ENCODE measurements around the gene FRMPD4. TPM values are rescaled to one million over a fixed set of nuclear protein-coding genes. Genes with fewer than 3 reads are reported as not detected.

The FRMPD4 gene
- total and polyA plus RNA-seq, 2 of the 13 experiments (the other 11 are each of a cell fraction or from before 2014, with no cell fraction given), result not detected

GRCh38 chrX:12494400-12495138, 356.3 kb downstream of the FRMPD4 start:
- no peak for ATAC-seq
- in situ Hi-C loops (cut with HindIII; ENCODE audit: extremely low pct_ligation_motif_present, low pct_unique_long_range_greater_than_20kb), result no loop called here
- Histone ChIP-seq H3K9me3 (ENCODE audit: low read length) (no peaks in the 10 kb centered on the region), H3K4me1 (ENCODE audit: insufficient read depth, low read length) (no peaks in the 10 kb centered on the region), H3K9ac (ENCODE audit: insufficient read depth, low read depth, low read length) (no peak overlapping the region), H2AFZ (ENCODE audit: low read length) (no peak overlapping the region), H3K27ac (ENCODE audit: extremely low read length, insufficient read depth, low read length) (no peak overlapping the region), H4K20me1 (ENCODE audit: insufficient read depth, low read length) (no peaks in the 10 kb centered on the region), H3K79me2 (ENCODE audit: insufficient read depth, low read length) (no peaks in the 10 kb centered on the region), H3K27me3 (ENCODE audit: control insufficient read depth in 1 of 2, insufficient read depth in 2 of 2, low read length in 2 of 2) (no peaks in the 10 kb centered on the region), H3K4me2 (ENCODE audit: low read depth, low read length) (no peak overlapping the region), H3K36me3 (replicated peaks in 1 of 2; ENCODE audit: control insufficient read depth in 1 of 2, insufficient read depth in 2 of 2, low read length in 2 of 2) (no peaks in the 10 kb centered on the region), H3K4me3 (replicated peaks in 1 of 3; ENCODE audit: insufficient read depth in 1 of 3, low read depth in 2 of 3, low read length in 3 of 3) (no peak overlapping the region)
- CTCF ChIA-PET (ENCODE audit: low intra/inter-chr PET ratio, low total read pairs), result no interaction called here
- no TSS peak for BruUV-seq (replicated peaks)
- WGBS (ENCODE audit: low lambda C conversion rate), result 2% methylated on average over 8 of the region's 11 CpGs
- POLR2A ChIA-PET, result no interaction called here
- intact Hi-C loops (cut with micrococcal nuclease; ENCODE audit: unreplicated experiment), result no loop called here
- no peak for FAIRE-seq
- DNase-seq (ENCODE audit: low spot score), result no peak
- TF ChIP-seq PAF1 (CRISPR knock-in tag; IDR thresholded peaks at IDR 0.05), result no peak
- no peak for TF ChIP-seq ZNF777 (CRISPR knock-in tag; IDR thresholded peaks at IDR 0.05)
- TF ChIP-seq, protein P1, sequence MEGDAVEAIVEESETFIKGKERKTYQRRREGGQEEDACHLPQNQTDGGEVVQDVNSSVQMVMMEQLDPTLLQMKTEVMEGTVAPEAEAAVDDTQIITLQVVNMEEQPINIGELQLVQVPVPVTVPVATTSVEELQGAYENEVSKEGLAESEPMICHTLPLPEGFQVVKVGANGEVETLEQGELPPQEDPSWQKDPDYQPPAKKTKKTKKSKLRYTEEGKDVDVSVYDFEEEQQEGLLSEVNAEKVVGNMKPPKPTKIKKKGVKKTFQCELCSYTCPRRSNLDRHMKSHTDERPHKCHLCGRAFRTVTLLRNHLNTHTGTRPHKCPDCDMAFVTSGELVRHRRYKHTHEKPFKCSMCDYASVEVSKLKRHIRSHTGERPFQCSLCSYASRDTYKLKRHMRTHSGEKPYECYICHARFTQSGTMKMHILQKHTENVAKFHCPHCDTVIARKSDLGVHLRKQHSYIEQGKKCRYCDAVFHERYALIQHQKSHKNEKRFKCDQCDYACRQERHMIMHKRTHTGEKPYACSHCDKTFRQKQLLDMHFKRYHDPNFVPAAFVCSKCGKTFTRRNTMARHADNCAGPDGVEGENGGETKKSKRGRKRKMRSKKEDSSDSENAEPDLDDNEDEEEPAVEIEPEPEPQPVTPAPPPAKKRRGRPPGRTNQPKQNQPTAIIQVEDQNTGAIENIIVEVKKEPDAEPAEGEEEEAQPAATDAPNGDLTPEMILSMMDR (CRISPR knock-in tag; IDR thresholded peaks at IDR 0.05), result no peak
- no peak for TF ChIP-seq ZNF331 (CRISPR knock-in tag; IDR thresholded peaks at IDR 0.05)
- no peak for TF ChIP-seq EHMT2 (IDR thresholded peaks at IDR 0.05; ENCODE audit: borderline replicate concordance, low read depth, low read length)
- TF ChIP-seq ZNF235 (CRISPR knock-in tag; IDR thresholded peaks at IDR 0.05; ENCODE audit: borderline replicate concordance), result no peak
- TF ChIP-seq STAT5B (CRISPR knock-in tag; IDR thresholded peaks at IDR 0.05), result no peak
- TF ChIP-seq MLXIP (CRISPR knock-in tag; IDR thresholded peaks at IDR 0.05; ENCODE audit: borderline replicate concordance), result no peak
- no peak for TF ChIP-seq RARA (CRISPR knock-in tag; IDR thresholded peaks at IDR 0.05)
- TF ChIP-seq HMG20A (CRISPR knock-in tag; IDR thresholded peaks at IDR 0.05; ENCODE audit: borderline replicate concordance), result no peak
- no peak for TF ChIP-seq MYNN (CRISPR knock-in tag; IDR thresholded peaks at IDR 0.05; ENCODE audit: low read depth)
- TF ChIP-seq SYNCRIP (IDR thresholded peaks at IDR 0.05; ENCODE audit: insufficient read depth, low read depth, low read length), result no peak
- TF ChIP-seq MATR3 (CRISPR knock-in tag; IDR thresholded peaks at IDR 0.05), result no peak
- TF ChIP-seq BCLAF1 (IDR thresholded peaks at IDR 0.05), result no peak
- TF ChIP-seq, protein P2, sequence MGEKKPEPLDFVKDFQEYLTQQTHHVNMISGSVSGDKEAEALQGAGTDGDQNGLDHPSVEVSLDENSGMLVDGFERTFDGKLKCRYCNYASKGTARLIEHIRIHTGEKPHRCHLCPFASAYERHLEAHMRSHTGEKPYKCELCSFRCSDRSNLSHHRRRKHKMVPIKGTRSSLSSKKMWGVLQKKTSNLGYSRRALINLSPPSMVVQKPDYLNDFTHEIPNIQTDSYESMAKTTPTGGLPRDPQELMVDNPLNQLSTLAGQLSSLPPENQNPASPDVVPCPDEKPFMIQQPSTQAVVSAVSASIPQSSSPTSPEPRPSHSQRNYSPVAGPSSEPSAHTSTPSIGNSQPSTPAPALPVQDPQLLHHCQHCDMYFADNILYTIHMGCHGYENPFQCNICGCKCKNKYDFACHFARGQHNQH (CRISPR knock-in tag; IDR thresholded peaks at IDR 0.05), result no peak
- TF ChIP-seq NFIC (IDR thresholded peaks at IDR 0.05; ENCODE audit: low read length), result no peak

Measured in HepG2 (cell line).